HepG2 (cell line): ENCODE data around the gene NACC2. TPM values are rescaled to one million over a fixed set of nuclear protein-coding genes. Genes with fewer than 3 reads are reported as not detected.

Source experiments
- ATAC-seq: fragments of 200-7000 bp; cut with Tn5 transposase; 3 replicates; pipeline ENCODE4 v1.9.1; 2020; ENCODE audit warnings: mild to moderate bottlenecking, moderate library complexity
- BruUV-seq: library from RNA; stranded (reverse); fragments of 400-500 nt; replicated peaks from 2 replicates; lab custom pipeline; 2021; lab: Mats Ljungman, UMichigan
- CTCF ChIA-PET: fragments of 300-600 bp; formaldehyde crosslinking; extraction: SDS; loops from one replicate; lab custom pipeline; 2021; ENCODE audit warnings: low total read pairs, inconsistent platforms, low intra/inter-chr PET ratio; lab: Yijun Ruan, JAX
- POLR2A ChIA-PET: fragments of 350-600 bp; sonication (Branson Sonifier 250); formaldehyde crosslinking; loops from one replicate; lab custom pipeline; 2020; ENCODE audit warnings: antibody characterized with exemption, inconsistent platforms; lab: Yijun Ruan, JAX
- DNase-seq: peaks from one replicate; pipeline ENCODE4 v3.0.0-alpha.2; 2015; ENCODE audit warnings: low spot score
- FAIRE-seq: peaks from 3 replicates; lab custom pipeline; 2011; peaks lifted over from hg19 to GRCh38; lab: Jason Lieb, UNC
- H2AFZ ChIP-seq: one replicate; pipeline ENCODE4 v1.6.1; 2011; ENCODE audit warnings: low read length, inconsistent platforms
- H3K27ac ChIP-seq: fragments of 300-600 bp; 3 replicates; pipeline ENCODE4 v1.8.0; 2011; ENCODE audit warnings: mixed run types, mild to moderate bottlenecking, mixed read lengths, low read length, inconsistent platforms; ENCODE audit not compliant: insufficient read depth; ENCODE audit errors: extremely low read length
- H3K27me3 ChIP-seq, 2 experiments: fragments of 200-600 bp in 1 of 2; 2 replicates in 1 of 2; 3 replicates in 1 of 2; pipeline versions ENCODE4 v1.6.0 to v1.8.0; 2011; ENCODE audit warnings: low read length in 2 of 2, mild to moderate bottlenecking in 2 of 2, moderate library complexity in 2 of 2, inconsistent platforms in 1 of 2; ENCODE audit not compliant: insufficient read depth in 2 of 2, control insufficient read depth in 1 of 2
- H3K36me3 ChIP-seq, 2 experiments: fragments of 200-600 bp in 1 of 2; replicated peaks in 1 of 2; 2 replicates in 1 of 2; 3 replicates in 1 of 2; pipeline versions ENCODE4 v1.5.1 to v1.8.0; 2011; ENCODE audit warnings: low read length in 2 of 2, inconsistent platforms in 1 of 2; ENCODE audit not compliant: insufficient read depth in 2 of 2, control insufficient read depth in 1 of 2
- H3K4me1 ChIP-seq: 2 replicates; pipeline ENCODE4 v1.5.1; 2012; ENCODE audit warnings: low read length, inconsistent platforms; ENCODE audit not compliant: insufficient read depth
- H3K4me2 ChIP-seq: 2 replicates; pipeline ENCODE4 v1.6.0; 2011; ENCODE audit warnings: low read depth, low read length, inconsistent platforms
- H3K4me3 ChIP-seq, 3 experiments: fragments of 200-600 bp in 1 of 3; sonication (generic), shearing (Covaris generic) in 1 of 3; replicated peaks in 1 of 3; 2 replicates each; pipeline ENCODE4 v1.5.1; 2011 to 2016; ENCODE audit warnings: low read length in 3 of 3, inconsistent platforms in 2 of 3, low read depth in 2 of 3, mild to moderate bottlenecking in 2 of 3, control low read depth in 1 of 3, mixed read lengths in 1 of 3; ENCODE audit not compliant: insufficient read depth in 1 of 3
- H3K79me2 ChIP-seq: one replicate; pipeline ENCODE4 v1.6.1; 2011; ENCODE audit warnings: low read length, inconsistent platforms; ENCODE audit not compliant: insufficient read depth
- H3K9ac ChIP-seq: 2 replicates; pipeline ENCODE4 v1.6.0; 2011; ENCODE audit warnings: mild to moderate bottlenecking, low read depth, low read length, inconsistent platforms; ENCODE audit not compliant: insufficient read depth
- H3K9me3 ChIP-seq: 2 replicates; pipeline ENCODE4 v1.5.1; 2012; ENCODE audit warnings: mild to moderate bottlenecking, low read length
- H4K20me1 ChIP-seq: 2 replicates; pipeline ENCODE4 v1.6.0; 2011; ENCODE audit warnings: inconsistent platforms, mild to moderate bottlenecking, low read length, moderate library complexity; ENCODE audit not compliant: insufficient read depth
- AGO1 ChIP-seq: fragments of 200-400 bp; formaldehyde crosslinking; IDR thresholded peaks from 2 replicates; pipeline ENCODE4 v1.6.1; 2017; ENCODE audit warnings: mild to moderate bottlenecking, low read depth, low read length, moderate library complexity; ENCODE audit not compliant: poor library complexity, severe bottlenecking
- ATF1 ChIP-seq: IDR thresholded peaks from 2 replicates; pipeline ENCODE4 v1.6.1; 2016; ENCODE audit warnings: mild to moderate bottlenecking, control low read depth
- ATRX ChIP-seq: sonication (generic); formaldehyde crosslinking; IDR thresholded peaks from 2 replicates; pipeline ENCODE4 v1.4.0; 2020; ENCODE audit warnings: missing genetic modification reagents, borderline replicate concordance
- HNRNPH1 ChIP-seq: fragments of 200-400 bp; formaldehyde crosslinking; optimal IDR thresholded peaks from 2 replicates; pipeline ENCODE3; 2017; ENCODE audit warnings: mild to moderate bottlenecking, low read depth, low read length
- HOXA7 ChIP-seq: sonication (generic); formaldehyde crosslinking; IDR thresholded peaks from 2 replicates; pipeline ENCODE4 v1.8.1; 2022; ENCODE audit warnings: mild to moderate bottlenecking, missing genetic modification reagents, moderate library complexity
- IRF2 ChIP-seq: IDR thresholded peaks from 2 replicates; pipeline ENCODE4 v1.6.1; 2018; ENCODE audit warnings: missing genetic modification reagents, missing compliant biosample characterization
- NR1H2 ChIP-seq: sonication (generic); formaldehyde crosslinking; IDR thresholded peaks from 2 replicates; pipeline ENCODE4 v1.8.1; 2022; ENCODE audit warnings: low read depth, missing genetic modification reagents, borderline replicate concordance
- PRMT3 ChIP-seq: sonication (generic); formaldehyde crosslinking; IDR thresholded peaks from 2 replicates; pipeline ENCODE4 v1.8.1; 2022; ENCODE audit warnings: low read depth, mild to moderate bottlenecking, moderate library complexity, missing genetic modification reagents, borderline replicate concordance
- SNRNP70 ChIP-seq: fragments of 200-400 bp; formaldehyde crosslinking; IDR thresholded peaks from 2 replicates; pipeline ENCODE4 v1.6.1; 2017; ENCODE audit warnings: mild to moderate bottlenecking, low read depth, low read length, moderate library complexity
- TFAP4 ChIP-seq: sonication (generic); IDR thresholded peaks from 2 replicates; pipeline ENCODE4 v1.6.1; 2016; ENCODE audit warnings: low read depth, borderline replicate concordance
- TOPORS ChIP-seq: sonication (generic); formaldehyde crosslinking; IDR thresholded peaks from 2 replicates; pipeline ENCODE4 v1.8.0; 2023; ENCODE audit warnings: mild to moderate bottlenecking, missing genetic modification reagents
- XRCC5 ChIP-seq: fragments of 200-400 bp; formaldehyde crosslinking; optimal IDR thresholded peaks from 2 replicates; pipeline ENCODE3; 2017; ENCODE audit warnings: mild to moderate bottlenecking, low read length
- ZBTB3 ChIP-seq: sonication (generic); formaldehyde crosslinking; IDR thresholded peaks from 2 replicates; pipeline ENCODE4 v1.4.0; 2020; ENCODE audit warnings: low read depth, mild to moderate bottlenecking, moderate library complexity, missing genetic modification reagents, borderline replicate concordance
- ZBTB38 ChIP-seq: sonication (generic); formaldehyde crosslinking; IDR thresholded peaks from 2 replicates; pipeline ENCODE4 v1.5.1; 2020; ENCODE audit warnings: mild to moderate bottlenecking, missing genetic modification reagents
- ZNF251 ChIP-seq: sonication (generic); formaldehyde crosslinking; IDR thresholded peaks from 2 replicates; pipeline ENCODE4 v1.9.0; 2021; ENCODE audit warnings: mild to moderate bottlenecking, missing genetic modification reagents
- ZNF354B ChIP-seq: sonication (generic); formaldehyde crosslinking; IDR thresholded peaks from 2 replicates; pipeline ENCODE4 v1.8.0; 2022; ENCODE audit warnings: mild to moderate bottlenecking, missing genetic modification reagents
- ZNF670 ChIP-seq: sonication (generic); formaldehyde crosslinking; IDR thresholded peaks from 2 replicates; pipeline ENCODE4 v1.8.0; 2022; ENCODE audit warnings: mild to moderate bottlenecking, missing genetic modification reagents, borderline replicate concordance
- ZNF775 ChIP-seq: sonication (generic); formaldehyde crosslinking; IDR thresholded peaks from 2 replicates; pipeline ENCODE4 v1.4.0; 2020; ENCODE audit warnings: missing genetic modification reagents, mild to moderate bottlenecking, moderate library complexity, borderline replicate concordance
- ZNF784 ChIP-seq: sonication (generic); formaldehyde crosslinking; IDR thresholded peaks from 2 replicates; pipeline ENCODE4 v1.5.1; 2020; ENCODE audit warnings: missing genetic modification reagents, mild to moderate bottlenecking, borderline replicate concordance
- WGBS: methylation state at CpG from one replicate; pipeline ENCODE4 v1.1.6; 2017; ENCODE audit warnings: low lambda C conversion rate; 5-methylcytosine and 5-hydroxymethylcytosine counted together
- in situ Hi-C: cut with HindIII; loops from 2 replicates; pipeline ENCODE4 v1.10.0; 2017; ENCODE audit warnings: low pct_unique_long_range_greater_than_20kb; ENCODE audit not compliant: extremely low pct_ligation_motif_present
- intact Hi-C: fragments of 100-400 bp; cut with micrococcal nuclease; formaldehyde crosslinking; loops from one replicate; pipeline ENCODE4 v1.10.0; 2022; ENCODE audit not compliant: unreplicated experiment
- polyA plus RNA-seq, 8 experiments: library from polyadenylated mRNA; depleted of rRNA in 3 of 8; stranded (reverse) in 7 of 8; unstranded in 1 of 8; fragments of >200 nt; fragmentation: Illumina TruSeq in 4 of 8; extraction: Trizol in 4 of 8; gene quantifications; 2 replicates each; pipeline versions ENCODE4 v1.2.1 to v1.2.3, GENCODE V29; 2011 to 2016; ENCODE audit warnings: low read depth in 4 of 8, missing spikeins in 1 of 8, mixed read lengths in 1 of 8; ENCODE audit not compliant: insufficient read depth in 1 of 8
- total RNA-seq, 5 experiments: library from RNA; depleted of rRNA; stranded (reverse); fragments of >200 nt; fragmentation: Illumina TruSeq; extraction: Trizol; gene quantifications; 2 replicates each; pipeline ENCODE4 v1.2.3, GENCODE V29; 2016; ENCODE audit warnings: low read depth in 1 of 5

Gene NACC2
- total and polyA plus RNA-seq, 2 of the 13 experiments (the other 11 are each of a cell fraction or from before 2014, with no cell fraction given) = 5.9 to 12.3 TPM

- Histone ChIP-seq H3K9me3 (no peaks in the 10 kb centered on the region), H4K20me1 (peaks cover 3% of the 10 kb centered on the region; the same call in 1 of the 2 replicates), H3K79me2 (peaks cover 36% of the 10 kb centered on the region), H3K36me3 (peaks cover 6 to 20% of the 10 kb centered on the region in 2 experiments; a peak in 4 of 5 replicates), H3K9ac (no peak overlapping the region), H3K4me1 (peaks cover 29% of the 10 kb centered on the region), H3K27me3 (peaks cover 0 to 4% of the 10 kb centered on the region in 2 experiments; a peak in 2 of 5 replicates), H3K4me3 (no peak overlapping the region), H3K27ac (no peak overlapping the region), H2AFZ (no peak overlapping the region), H3K4me2 (no peak overlapping the region)
- TF ChIP-seq ZNF354B (CRISPR knock-in tag) = no peak
- TF ChIP-seq ZBTB3 = no peak
- TF ChIP-seq AGO1 = no peak
- no peak for TF ChIP-seq ZNF775
- TF ChIP-seq ZBTB38 (CRISPR knock-in tag) = no peak
- no peak for TF ChIP-seq NR1H2 (CRISPR knock-in tag)
- no peak for TF ChIP-seq ZNF670 (CRISPR knock-in tag)
- no peak for TF ChIP-seq IRF2 (CRISPR knock-in tag)
- intact Hi-C loops = no loop called here
- ATAC-seq (no peak), DNase-seq (no peak), FAIRE-seq (no peak)
- in situ Hi-C loops = no loop called here
- ChIA-PET CTCF (no interaction called here), POLR2A (no interaction called here)
- no TSS peak for BruUV-seq
- 100% methylated on average over 8 of the region's 9 CpGs for WGBS
Observed at GRCh38 chr9:135957431-135957830, 137.7 kb downstream of the NACC2 start.

GRCh38 chr9:135956802-135957174, 138.3 kb downstream of the NACC2 start:
- Histone ChIP-seq H3K36me3 (peaks cover 8 to 26% of the 10 kb centered on the region in 2 experiments; a peak in 4 of 5 replicates), H4K20me1 (peaks cover 3% of the 10 kb centered on the region; the same call in 1 of the 2 replicates), H3K27ac (no peak overlapping the region), H3K27me3 (no peaks in the 10 kb centered on the region; a peak in 1 of 5 replicates), H3K9me3 (no peaks in the 10 kb centered on the region), H3K4me3 (no peak overlapping the region), H3K79me2 (peaks cover 36% of the 10 kb centered on the region), H3K4me1 (peaks cover 23% of the 10 kb centered on the region)
- BruUV-seq = no TSS peak
- intact Hi-C loops (no loop called here), in situ Hi-C loops (no loop called here)
- CTCF ChIA-PET = no interaction called here
- ATAC-seq = no peak
- no peak for FAIRE-seq
- TF ChIP-seq ATRX (CRISPR knock-in tag) = no peak
- no peak for TF ChIP-seq PRMT3 (CRISPR knock-in tag)
- TF ChIP-seq XRCC5 = no peak
- TF ChIP-seq TFAP4 = no peak
- no peak for TF ChIP-seq ATF1 (CRISPR knock-in tag)
- no peak for TF ChIP-seq ZNF251 (CRISPR knock-in tag)
- no peak for TF ChIP-seq SNRNP70
- TF ChIP-seq TOPORS (CRISPR knock-in tag) = no peak
- TF ChIP-seq ZNF784 (CRISPR knock-in tag) = no peak
- no peak for TF ChIP-seq HOXA7 (CRISPR knock-in tag)
- no peak for TF ChIP-seq HNRNPH1
- TF ChIP-seq, all 625 proteins: peak for 0
- DNase-seq = no peak
- Histone ChIP-seq H2AFZ (no peak overlapping the region), H3K9ac (no peak overlapping the region), H3K4me2 (no peak overlapping the region)
- 98% methylated on average over 4 of the region's 8 CpGs for whole genome bisulfite sequencing
- POLR2A ChIA-PET = no interaction called here
